ENCODE measurements around the gene ASTN2. TPM values are rescaled to one million over a fixed set of nuclear protein-coding genes. Genes with fewer than 3 reads are reported as not detected.

Gene ASTN2
- total and polyA plus RNA-seq, 4 donors: 0.57 to 2.9 (median 1.4) TPM

GRCh38 chr9:116978155-116978554 lies 436.7 kb downstream of the ASTN2 start:
- Histone ChIP-seq H3K36me3 (ENCODE audit: control insufficient read depth in 4 of 4, insufficient read depth in 3 of 4, low read depth in 1 of 4, low read length in 3 of 4) (no peaks in the 10 kb centered on the region), H3K4me1 (ENCODE audit: control insufficient read depth in 4 of 4, insufficient read depth in 4 of 4, low read length in 3 of 4) (no peaks in the 10 kb centered on the region), H3K9ac (ENCODE audit: low read depth in 1 of 2, low read length in 2 of 2) (no peak overlapping the region), H3K27ac (ENCODE audit: low read depth in 1 of 2, low read length in 2 of 2) (no peak overlapping the region), H3K4me3 (ENCODE audit: low read depth in 1 of 3, low read length in 3 of 3) (no peak overlapping the region), H3K27me3 (ENCODE audit: control insufficient read depth in 4 of 4, insufficient read depth in 4 of 4, low read length in 3 of 4) (no peaks in the 10 kb centered on the region), H3K9me3 (ENCODE audit: control insufficient read depth in 4 of 4, low read length in 3 of 4) (peaks cover 0 to 3% (median 0%) of the 10 kb centered on the region in 4 donors)
- no peak for DNase-seq (ENCODE audit: low spot score)
- no peak for TF ChIP-seq TAF1 (conservative IDR thresholded peaks at IDR 0.05)
- TF ChIP-seq FOXA1 (IDR thresholded peaks at IDR 0.05): no peak
- TF ChIP-seq CTCF (IDR thresholded peaks at IDR 0.05; ENCODE audit: low read depth, low read length, missing input control): no peak
- TF ChIP-seq HNF4G (IDR thresholded peaks at IDR 0.05): no peak
- no peak for TF ChIP-seq RXRA (IDR thresholded peaks at IDR 0.05)
- TF ChIP-seq REST (IDR thresholded peaks at IDR 0.05): no peak
- TF ChIP-seq JUND (IDR thresholded peaks at IDR 0.05): no peak
- TF ChIP-seq SP1 (IDR thresholded peaks at IDR 0.05): no peak
- no peak for TF ChIP-seq GABPA (IDR thresholded peaks at IDR 0.05 in 1 of 2, conservative IDR thresholded peaks at IDR 0.05 in 1 of 2)
- no peak for TF ChIP-seq FOXA2 (IDR thresholded peaks at IDR 0.05)
- 57% methylated on average over 2 of the region's 2 CpGs for WGBS

- peaks cover 0 to 3% (median 0%) of the 10 kb centered on the region in 4 donors for H3K9me3 ChIP-seq (ENCODE audit: control insufficient read depth in 4 of 4, low read length in 3 of 4)
- TF ChIP-seq RXRA (IDR thresholded peaks at IDR 0.05): no peak
- no peak for TF ChIP-seq NR2F2 (IDR thresholded peaks at IDR 0.05)
- TF ChIP-seq FOXA2 (IDR thresholded peaks at IDR 0.05): no peak
- no peak for TF ChIP-seq EGR1 (IDR thresholded peaks at IDR 0.05; ENCODE audit: low read depth in 2 of 2)
- TF ChIP-seq ATF3 (IDR thresholded peaks at IDR 0.05): no peak
- no peak for TF ChIP-seq GABPA (IDR thresholded peaks at IDR 0.05 in 1 of 2, conservative IDR thresholded peaks at IDR 0.05 in 1 of 2)
- no peak for TF ChIP-seq CTCF (IDR thresholded peaks at IDR 0.05; ENCODE audit: low read depth, low read length, missing input control)
- no peak for TF ChIP-seq RAD21 (IDR thresholded peaks at IDR 0.05)
- TF ChIP-seq SP1 (IDR thresholded peaks at IDR 0.05): no peak
- TF ChIP-seq YY1 (IDR thresholded peaks at IDR 0.05): no peak
- TF ChIP-seq HNF4G (IDR thresholded peaks at IDR 0.05): no peak
- TF ChIP-seq FOXA1 (IDR thresholded peaks at IDR 0.05): no peak
- TF ChIP-seq REST (IDR thresholded peaks at IDR 0.05): no peak
- no peak for TF ChIP-seq HNF4A (conservative IDR thresholded peaks at IDR 0.05)
- TF ChIP-seq MAX (IDR thresholded peaks at IDR 0.05): no peak
- TF ChIP-seq TAF1 (conservative IDR thresholded peaks at IDR 0.05): no peak
- TF ChIP-seq JUND (IDR thresholded peaks at IDR 0.05): no peak
- no peak for TF ChIP-seq ZBTB33 (IDR thresholded peaks at IDR 0.05)
- no peaks in the 10 kb centered on the region for H3K4me1 ChIP-seq (ENCODE audit: control insufficient read depth in 4 of 4, insufficient read depth in 4 of 4, low read length in 3 of 4)
- H3K9ac ChIP-seq (ENCODE audit: low read depth in 1 of 2, low read length in 2 of 2): no peak overlapping the region
- no peak overlapping the region for H3K4me3 ChIP-seq (ENCODE audit: low read depth in 1 of 3, low read length in 3 of 3)
- no peak overlapping the region for H3K27ac ChIP-seq (ENCODE audit: low read depth in 1 of 2, low read length in 2 of 2)
- no peaks in the 10 kb centered on the region for H3K36me3 ChIP-seq (ENCODE audit: control insufficient read depth in 4 of 4, insufficient read depth in 3 of 4, low read depth in 1 of 4, low read length in 3 of 4)
- H3K27me3 ChIP-seq (ENCODE audit: control insufficient read depth in 4 of 4, insufficient read depth in 4 of 4, low read length in 3 of 4): no peaks in the 10 kb centered on the region
- no peak for DNase-seq (ENCODE audit: low spot score)
- 67% methylated on average over 4 of the region's 4 CpGs for WGBS
Measured at GRCh38 chr9:116975126-116975525, 439.7 kb downstream of the ASTN2 start.

Data from liver (tissue), 9 donors.